ENCODE results near the gene SLC40A1.

DNA sequence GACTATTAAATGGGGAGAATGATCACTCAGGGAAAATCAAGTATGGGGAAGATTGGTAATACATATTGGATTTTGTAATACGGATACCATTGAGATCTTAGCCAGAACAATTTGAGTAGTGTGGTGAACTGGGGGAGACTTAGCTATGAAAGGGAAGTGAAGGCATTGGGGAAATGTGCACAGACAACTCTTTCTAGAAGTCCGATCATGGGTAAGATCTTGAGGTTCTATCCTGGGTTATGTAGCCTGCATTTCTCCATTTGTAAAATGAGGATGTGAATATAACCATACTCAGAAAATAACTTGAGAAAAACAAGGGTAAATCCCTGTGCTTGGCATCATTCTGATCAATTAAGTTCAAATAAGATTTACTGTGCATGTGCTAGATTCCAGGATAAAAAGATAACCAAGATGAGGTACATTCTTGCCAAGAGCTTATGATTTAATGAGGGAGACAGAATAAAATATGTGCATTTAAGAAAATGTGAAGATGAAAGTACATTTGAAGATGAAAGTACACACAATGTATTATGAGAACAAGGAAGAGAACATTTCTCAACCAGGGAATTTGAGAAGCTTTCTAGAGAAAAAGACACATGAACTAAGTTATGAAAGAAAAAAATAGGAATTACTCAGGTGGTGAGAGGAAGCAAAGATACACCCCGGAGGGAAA is 49.5 kb downstream of the SLC40A1 start:
- TF ChIP-seq, protein P1, sequence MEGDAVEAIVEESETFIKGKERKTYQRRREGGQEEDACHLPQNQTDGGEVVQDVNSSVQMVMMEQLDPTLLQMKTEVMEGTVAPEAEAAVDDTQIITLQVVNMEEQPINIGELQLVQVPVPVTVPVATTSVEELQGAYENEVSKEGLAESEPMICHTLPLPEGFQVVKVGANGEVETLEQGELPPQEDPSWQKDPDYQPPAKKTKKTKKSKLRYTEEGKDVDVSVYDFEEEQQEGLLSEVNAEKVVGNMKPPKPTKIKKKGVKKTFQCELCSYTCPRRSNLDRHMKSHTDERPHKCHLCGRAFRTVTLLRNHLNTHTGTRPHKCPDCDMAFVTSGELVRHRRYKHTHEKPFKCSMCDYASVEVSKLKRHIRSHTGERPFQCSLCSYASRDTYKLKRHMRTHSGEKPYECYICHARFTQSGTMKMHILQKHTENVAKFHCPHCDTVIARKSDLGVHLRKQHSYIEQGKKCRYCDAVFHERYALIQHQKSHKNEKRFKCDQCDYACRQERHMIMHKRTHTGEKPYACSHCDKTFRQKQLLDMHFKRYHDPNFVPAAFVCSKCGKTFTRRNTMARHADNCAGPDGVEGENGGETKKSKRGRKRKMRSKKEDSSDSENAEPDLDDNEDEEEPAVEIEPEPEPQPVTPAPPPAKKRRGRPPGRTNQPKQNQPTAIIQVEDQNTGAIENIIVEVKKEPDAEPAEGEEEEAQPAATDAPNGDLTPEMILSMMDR (IDR thresholded peaks at IDR 0.05): no peak
- TF ChIP-seq POLR2A (IDR thresholded peaks at IDR 0.05): no peak

Measured in thyroid gland (tissue), 4 donors.